Stimulated activated CD4-positive, alpha-beta T cell treated with anti-CD3 and anti-CD28 coated beads, Interleukin-2, amount 100 ng/mL, for 24 hours (primary cell): ENCODE data around the gene IRF9.

Source experiments
- DNase-seq, 2 donors: peaks; one replicate each; pipeline ENCODE4 v3.0.0-alpha.2; 2020

IRF9 gene

GRCh38 chr14:24178399-24179178 lies 17.5 kb downstream of the IRF9 start:
- no peak for DNase-seq

DNA sequence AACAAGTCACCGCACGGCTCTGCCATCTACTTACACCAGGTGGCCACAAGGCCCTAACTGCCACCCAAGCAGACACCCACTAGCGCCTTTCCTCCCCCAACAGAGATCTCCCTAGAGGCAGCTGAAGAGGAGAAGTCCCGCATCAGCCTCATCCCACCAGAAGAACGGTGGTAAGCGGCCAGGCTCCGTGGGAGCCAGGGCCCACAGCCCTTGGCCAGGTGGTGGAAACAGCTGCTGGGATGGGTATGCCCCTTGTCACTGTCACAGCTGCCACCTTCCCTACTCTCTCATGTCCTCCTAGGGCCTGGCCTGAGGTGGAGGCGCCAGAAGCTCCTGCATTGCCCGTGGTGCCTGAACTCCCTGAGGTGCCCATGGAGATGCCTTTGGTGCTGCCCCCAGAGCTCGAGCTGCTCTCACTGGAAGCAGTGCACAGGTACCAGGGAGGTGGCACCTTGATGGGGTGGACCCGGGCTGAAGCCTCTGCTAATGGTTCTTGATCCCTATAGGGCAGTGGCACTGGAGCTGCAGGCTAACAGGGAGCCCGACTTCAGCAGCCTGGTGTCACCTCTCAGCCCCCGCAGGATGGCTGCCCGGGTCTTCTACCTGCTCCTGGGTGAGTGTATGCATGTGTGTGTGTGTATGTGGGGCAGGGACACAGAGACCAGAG lies 18.4 kb downstream of the IRF9 start:
- DNase-seq: no peak

DNA sequence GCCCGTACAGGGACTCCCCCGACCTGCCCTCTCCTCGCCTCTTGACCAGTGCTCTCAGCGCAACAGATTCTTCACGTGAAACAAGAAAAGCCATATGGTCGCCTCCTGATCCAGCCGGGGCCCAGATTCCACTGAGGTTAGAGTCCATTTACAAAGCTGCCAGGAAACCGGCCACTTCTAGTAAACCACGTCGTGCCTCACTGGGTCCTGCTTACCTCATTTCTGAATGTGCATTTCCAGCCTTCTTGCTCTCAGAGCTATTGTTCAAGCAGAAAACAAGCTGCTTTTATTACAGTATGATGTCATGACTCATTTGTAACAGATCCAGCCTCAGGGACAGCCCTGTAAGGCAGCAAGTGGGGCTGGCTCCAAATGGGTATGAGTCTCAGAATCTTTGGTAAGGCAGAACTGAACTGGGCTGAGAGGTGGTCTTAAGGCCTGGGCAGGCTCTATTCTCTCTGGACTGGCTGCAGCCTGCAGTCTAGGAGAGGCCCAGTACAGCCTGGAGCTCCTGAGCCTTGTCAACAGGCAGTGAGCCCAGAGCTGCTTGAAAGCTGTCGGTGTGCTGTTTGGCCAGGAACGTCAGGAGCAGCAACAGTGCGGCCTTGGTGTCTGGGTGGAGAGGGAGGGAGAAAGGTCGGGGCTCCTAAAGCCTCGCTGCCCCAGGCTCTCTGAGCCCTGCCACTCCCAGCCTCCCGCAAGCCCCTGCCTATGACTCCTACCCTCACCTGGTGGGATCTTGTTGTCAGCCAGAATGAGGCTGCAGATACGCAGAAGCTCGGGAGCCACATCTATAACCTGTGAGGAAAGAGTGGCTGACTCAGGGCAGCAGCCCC lies 19.1 kb downstream of the IRF9 start:
- no peak for DNase-seq

- DNase-seq: no peak
Observed at GRCh38 chr14:24181371-24182077, 20.5 kb downstream of the IRF9 start.

DNA sequence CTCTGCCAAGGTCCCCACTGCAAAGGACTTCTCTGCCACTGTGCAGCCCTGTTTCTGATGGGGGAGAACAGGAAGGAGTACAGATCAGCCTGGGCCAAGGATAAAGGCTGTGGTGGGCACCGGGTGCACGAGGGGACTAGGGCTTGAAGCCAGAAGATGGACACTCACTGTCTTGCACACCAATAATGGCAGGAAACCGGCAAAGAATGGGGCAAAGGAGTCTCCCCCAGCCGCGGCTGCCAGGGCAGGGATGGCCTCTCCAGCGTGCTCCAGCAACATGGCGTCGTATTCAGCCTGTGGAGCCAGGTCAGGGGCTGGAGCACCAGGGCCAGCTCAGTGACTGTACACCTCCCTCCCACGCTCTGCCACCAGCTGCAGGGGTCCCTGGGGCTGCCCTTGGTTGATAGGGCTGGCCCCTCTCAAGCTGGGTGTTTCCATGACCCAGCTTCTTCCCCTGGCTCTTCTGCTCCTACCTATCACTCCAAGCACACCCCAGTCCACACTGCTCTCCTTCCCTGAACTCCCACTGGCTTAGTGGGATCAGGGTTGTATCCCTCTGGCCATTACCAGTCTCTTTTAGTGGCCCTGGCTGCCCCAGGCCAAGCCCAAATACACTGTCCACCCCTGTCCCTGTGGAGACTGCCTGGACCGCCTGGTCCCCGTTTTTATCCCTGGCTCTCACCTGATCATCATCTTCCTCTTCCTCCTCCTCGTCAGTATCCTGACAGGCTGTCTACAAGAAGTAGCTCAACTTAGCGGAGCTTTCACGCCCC lies 21.2 kb downstream of the IRF9 start:
- DNase-seq: no peak

- no peak for DNase-seq
Observed at GRCh38 chr14:24183014-24183481, 22.0 kb downstream of the IRF9 start.

DNA sequence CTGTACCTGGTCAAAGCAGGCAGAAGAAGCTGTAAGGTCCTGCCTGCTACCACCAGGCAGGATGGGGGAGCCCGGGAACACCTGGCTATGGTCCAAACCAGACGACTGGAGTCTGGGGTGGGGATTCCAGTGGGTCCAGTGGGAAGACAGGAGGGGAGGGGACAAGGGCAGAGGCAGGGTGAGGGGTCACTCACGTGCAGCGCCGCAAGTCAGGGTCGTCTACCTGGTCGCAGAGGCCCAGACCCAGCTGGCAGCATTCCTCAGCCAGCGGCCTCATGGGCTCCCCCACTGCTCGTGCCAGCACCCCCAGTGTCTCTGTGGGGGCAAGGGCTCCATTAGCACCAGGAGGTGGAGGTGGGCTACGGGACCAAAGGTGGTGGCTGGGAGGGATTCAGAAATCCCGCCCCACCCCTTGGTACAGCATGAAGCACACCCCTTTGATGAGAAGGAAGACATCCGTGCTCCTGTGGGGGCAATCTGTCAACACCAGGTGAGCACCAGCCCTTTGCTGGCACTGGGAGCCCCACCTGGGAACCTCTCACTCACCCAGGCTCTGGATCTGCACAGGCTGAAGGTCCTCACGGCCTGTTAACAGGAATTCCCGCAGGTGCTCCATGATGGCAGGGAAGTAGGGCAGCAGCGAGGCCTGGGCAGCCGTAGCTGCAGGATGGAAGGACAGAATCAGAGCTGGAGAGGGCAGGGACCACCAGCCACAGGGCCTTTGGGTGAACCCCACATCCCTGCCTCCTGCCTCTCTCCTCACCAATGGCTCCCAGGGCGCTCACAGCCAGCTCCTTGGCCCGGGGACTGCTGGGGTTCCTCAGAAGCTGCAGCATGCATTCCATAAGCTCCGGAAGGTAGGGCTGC lies 23.3 kb downstream of the IRF9 start:
- DNase-seq: no peak

DNA sequence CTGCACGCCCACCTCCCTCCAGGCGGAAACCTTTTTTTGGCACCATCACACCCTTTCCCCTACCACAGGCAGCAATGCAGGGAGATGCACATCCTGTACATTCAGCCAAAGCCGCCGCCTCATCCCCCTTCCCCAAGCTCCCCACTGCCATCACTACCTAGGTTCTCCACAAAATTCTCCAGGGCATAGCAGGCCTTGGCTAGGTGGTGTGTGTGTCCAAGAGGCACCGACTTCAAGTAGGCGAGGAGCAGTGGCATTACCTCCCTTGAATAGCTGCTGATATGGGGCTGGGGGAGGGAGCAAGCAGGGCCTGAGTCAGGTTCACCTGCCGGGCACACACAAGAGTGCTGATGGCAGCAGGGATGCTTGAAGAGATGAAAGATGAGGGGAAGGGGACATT lies 24.0 kb downstream of the IRF9 start:
- no peak for DNase-seq

DNA sequence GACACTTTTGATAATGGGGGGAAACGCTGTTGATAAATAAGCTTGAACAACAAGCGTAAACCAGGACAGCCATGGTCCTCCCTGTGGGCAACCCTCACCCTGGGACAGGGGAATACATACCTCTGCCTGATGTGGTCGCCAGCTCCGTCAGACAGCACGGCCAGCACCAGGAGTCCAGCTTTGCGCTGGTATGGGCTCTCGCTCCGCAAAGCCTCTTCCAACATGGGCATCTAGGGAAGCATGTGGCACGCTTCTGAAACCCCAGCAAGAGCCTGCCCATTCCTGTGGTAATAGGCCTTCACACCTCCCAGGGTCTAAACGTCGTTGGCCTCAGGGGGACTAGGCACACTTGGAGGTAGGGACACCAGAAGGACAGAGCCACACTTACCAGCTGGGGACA lies 24.7 kb downstream of the IRF9 start:
- no peak for DNase-seq

DNA sequence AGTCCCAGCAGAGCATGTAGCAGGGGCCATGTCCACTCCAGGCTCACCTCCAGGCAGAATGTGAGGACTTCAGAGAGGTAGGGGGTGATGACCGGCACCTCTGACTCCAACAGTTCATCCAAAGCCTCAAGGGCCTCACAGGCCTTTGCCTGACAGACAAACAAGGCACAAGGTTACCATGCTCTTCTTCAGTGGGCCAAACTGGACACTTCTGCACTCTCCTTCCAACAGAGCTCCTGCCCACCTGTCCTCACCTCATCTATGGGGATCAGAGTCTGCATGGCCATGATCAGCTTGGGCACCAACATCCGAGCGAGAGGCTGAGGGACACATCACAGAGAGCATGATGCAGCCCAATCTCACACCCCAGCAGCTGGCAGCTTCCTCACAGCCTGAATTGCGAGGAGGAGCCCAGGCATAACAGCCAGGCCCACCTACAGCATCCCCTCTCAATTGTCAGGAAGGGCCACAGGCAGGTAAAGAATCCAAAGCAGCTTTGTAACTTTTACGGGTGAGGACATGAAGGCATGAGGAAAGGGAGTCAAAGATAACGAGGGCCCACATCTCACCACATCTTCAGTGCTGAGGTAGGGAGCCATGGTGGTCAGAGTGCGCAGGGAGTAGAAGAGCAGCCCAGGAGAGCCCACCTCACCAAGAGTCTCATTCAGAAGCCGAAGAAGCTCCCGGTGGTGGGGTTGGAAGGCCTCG lies 25.9 kb downstream of the IRF9 start:
- DNase-seq: no peak

- DNase-seq: no peak
Observed at GRCh38 chr14:24187539-24187915, 26.5 kb downstream of the IRF9 start.

GRCh38 chr14:24188251-24189058 lies 27.4 kb downstream of the IRF9 start, which contains the start of gene IPO4:
TSS of gene IPO4 (minus strand) at chr14:24188816. CDS start at chr14:24188787, 29 bp downstream.
- peak; percentile 93 to 96 for DNase-seq

- DNase-seq: no peak
Observed at GRCh38 chr14:24189059-24189375, 28.0 kb downstream of the IRF9 start.

DNA sequence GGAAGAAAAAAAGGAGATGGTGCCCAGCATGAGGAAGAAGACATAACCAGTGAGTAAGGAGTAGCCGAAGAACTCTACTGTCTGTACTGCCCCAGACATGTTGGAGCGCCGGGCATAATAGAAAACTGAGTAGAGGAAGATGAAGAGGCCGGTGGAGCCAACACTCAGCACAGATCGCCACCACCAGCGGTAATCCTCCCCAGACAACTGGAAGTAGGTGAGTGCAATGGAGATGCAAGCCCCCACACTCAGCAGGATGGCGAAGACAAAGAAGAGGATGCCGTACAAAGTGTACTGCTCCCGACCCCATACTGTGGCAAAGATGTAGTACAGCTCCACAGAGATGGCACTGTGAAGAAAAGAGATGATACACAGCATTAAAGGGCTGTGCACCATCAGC lies 28.4 kb downstream of the IRF9 start:
- DNase-seq: no peak

DNA sequence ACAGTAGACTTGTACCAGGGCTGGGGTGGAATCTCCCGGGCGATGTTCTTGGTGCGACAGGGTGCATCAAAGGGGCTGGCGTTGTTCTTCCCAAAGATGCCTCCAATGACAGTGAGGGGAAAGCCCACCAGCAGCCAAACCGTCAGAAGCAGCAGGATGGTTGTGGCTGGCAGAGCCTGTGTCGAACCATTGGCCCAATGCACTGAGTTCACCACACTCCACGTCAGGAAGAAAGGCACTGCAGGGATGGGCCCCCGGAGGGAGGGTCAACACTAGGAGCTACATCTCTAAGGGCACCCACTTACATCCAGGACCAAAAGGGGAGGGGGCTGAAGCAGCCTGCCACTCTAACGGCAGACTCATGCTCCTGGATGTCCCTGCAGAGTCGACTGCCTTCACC lies 29.4 kb downstream of the IRF9 start:
- no peak for DNase-seq

DNA sequence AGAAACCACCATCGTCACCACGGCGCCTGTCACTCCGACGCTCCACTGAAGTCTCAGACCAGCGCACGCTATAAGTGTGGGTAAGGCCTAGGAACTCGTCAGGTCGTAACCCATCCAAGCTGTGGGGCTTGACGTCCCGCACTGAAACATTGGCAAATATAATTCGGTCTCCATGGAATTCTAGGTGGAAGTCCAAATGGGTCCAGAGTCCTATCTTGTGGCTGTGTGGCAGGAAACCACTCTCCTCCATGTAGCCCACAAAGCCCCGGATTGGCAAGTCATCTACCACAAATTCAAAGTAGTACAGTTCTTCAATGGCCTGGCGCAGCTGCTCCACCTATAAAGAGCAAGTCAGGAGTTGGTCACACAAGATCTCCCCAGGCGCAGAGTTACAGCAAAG lies 31.9 kb downstream of the IRF9 start:
- no peak for DNase-seq

GRCh38 chr14:24194186-24194872 lies 33.3 kb downstream of the IRF9 start:
- DNase-seq: no peak

DNA sequence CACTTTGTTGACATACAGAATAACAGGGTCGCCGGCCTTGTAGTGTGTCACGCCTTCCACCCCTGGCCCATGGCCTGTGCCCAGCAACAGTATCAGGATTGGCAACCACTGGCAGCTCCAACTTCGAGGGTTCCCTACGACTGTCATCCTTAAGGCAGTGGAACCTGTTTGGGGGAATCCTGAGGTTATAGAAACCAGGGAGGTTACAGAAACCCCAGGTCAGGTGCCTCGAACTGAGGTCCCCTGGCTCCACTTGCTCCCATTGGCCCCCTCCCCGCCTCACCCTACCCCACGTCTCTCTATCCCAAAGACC lies 33.8 kb downstream of the IRF9 start:
- DNase-seq: no peak
